HepG2 (cell line): ENCODE measurements around the gene GJB4. TPM values are rescaled to one million over a fixed set of nuclear protein-coding genes. Genes with fewer than 3 reads are reported as not detected.

Experiments
- ATAC-seq: fragments of 200-7000 bp; cut with Tn5 transposase; 3 replicates; pipeline ENCODE4 v1.9.1; 2020; ENCODE audit warnings: mild to moderate bottlenecking, moderate library complexity
- BruUV-seq: library from RNA; stranded (reverse); fragments of 400-500 nt; replicated peaks from 2 replicates; lab custom pipeline; 2021; lab: Mats Ljungman, UMichigan
- CTCF ChIA-PET: fragments of 300-600 bp; formaldehyde crosslinking; extraction: SDS; loops from one replicate; lab custom pipeline; 2021; ENCODE audit warnings: low total read pairs, inconsistent platforms, low intra/inter-chr PET ratio; lab: Yijun Ruan, JAX
- POLR2A ChIA-PET: fragments of 350-600 bp; sonication (Branson Sonifier 250); formaldehyde crosslinking; loops from one replicate; lab custom pipeline; 2020; ENCODE audit warnings: antibody characterized with exemption, inconsistent platforms; lab: Yijun Ruan, JAX
- DNase-seq: peaks from one replicate; pipeline ENCODE4 v3.0.0-alpha.2; 2015; ENCODE audit warnings: low spot score
- FAIRE-seq: peaks from 3 replicates; lab custom pipeline; 2011; peaks lifted over from hg19 to GRCh38; lab: Jason Lieb, UNC
- H2AFZ ChIP-seq: one replicate; pipeline ENCODE4 v1.6.1; 2011; ENCODE audit warnings: low read length, inconsistent platforms
- H3K27ac ChIP-seq: fragments of 300-600 bp; 3 replicates; pipeline ENCODE4 v1.8.0; 2011; ENCODE audit warnings: mixed run types, mild to moderate bottlenecking, mixed read lengths, low read length, inconsistent platforms; ENCODE audit not compliant: insufficient read depth; ENCODE audit errors: extremely low read length
- H3K27me3 ChIP-seq, 2 experiments: fragments of 200-600 bp in 1 of 2; 2 replicates in 1 of 2; 3 replicates in 1 of 2; pipeline versions ENCODE4 v1.6.0 to v1.8.0; 2011; ENCODE audit warnings: low read length in 2 of 2, mild to moderate bottlenecking in 2 of 2, moderate library complexity in 2 of 2, inconsistent platforms in 1 of 2; ENCODE audit not compliant: insufficient read depth in 2 of 2, control insufficient read depth in 1 of 2
- H3K36me3 ChIP-seq, 2 experiments: fragments of 200-600 bp in 1 of 2; replicated peaks in 1 of 2; 2 replicates in 1 of 2; 3 replicates in 1 of 2; pipeline versions ENCODE4 v1.5.1 to v1.8.0; 2011; ENCODE audit warnings: low read length in 2 of 2, inconsistent platforms in 1 of 2; ENCODE audit not compliant: insufficient read depth in 2 of 2, control insufficient read depth in 1 of 2
- H3K4me1 ChIP-seq: 2 replicates; pipeline ENCODE4 v1.5.1; 2012; ENCODE audit warnings: low read length, inconsistent platforms; ENCODE audit not compliant: insufficient read depth
- H3K4me2 ChIP-seq: 2 replicates; pipeline ENCODE4 v1.6.0; 2011; ENCODE audit warnings: low read depth, low read length, inconsistent platforms
- H3K4me3 ChIP-seq, 3 experiments: fragments of 200-600 bp in 1 of 3; sonication (generic), shearing (Covaris generic) in 1 of 3; replicated peaks in 1 of 3; 2 replicates each; pipeline ENCODE4 v1.5.1; 2011 to 2016; ENCODE audit warnings: low read length in 3 of 3, inconsistent platforms in 2 of 3, low read depth in 2 of 3, mild to moderate bottlenecking in 2 of 3, control low read depth in 1 of 3, mixed read lengths in 1 of 3; ENCODE audit not compliant: insufficient read depth in 1 of 3
- H3K79me2 ChIP-seq: one replicate; pipeline ENCODE4 v1.6.1; 2011; ENCODE audit warnings: low read length, inconsistent platforms; ENCODE audit not compliant: insufficient read depth
- H3K9ac ChIP-seq: 2 replicates; pipeline ENCODE4 v1.6.0; 2011; ENCODE audit warnings: mild to moderate bottlenecking, low read depth, low read length, inconsistent platforms; ENCODE audit not compliant: insufficient read depth
- H3K9me3 ChIP-seq: 2 replicates; pipeline ENCODE4 v1.5.1; 2012; ENCODE audit warnings: mild to moderate bottlenecking, low read length
- H4K20me1 ChIP-seq: 2 replicates; pipeline ENCODE4 v1.6.0; 2011; ENCODE audit warnings: inconsistent platforms, mild to moderate bottlenecking, low read length, moderate library complexity; ENCODE audit not compliant: insufficient read depth
- ADNP ChIP-seq: sonication (generic); formaldehyde crosslinking; IDR thresholded peaks from 2 replicates; pipeline ENCODE4 v1.4.0; 2020; ENCODE audit warnings: missing genetic modification reagents
- ATF1 ChIP-seq: IDR thresholded peaks from 2 replicates; pipeline ENCODE4 v1.6.1; 2016; ENCODE audit warnings: mild to moderate bottlenecking, control low read depth
- ZNF530 ChIP-seq: sonication (generic); formaldehyde crosslinking; IDR thresholded peaks from 2 replicates; pipeline ENCODE4 v1.5.0; 2020; ENCODE audit warnings: low read depth, mild to moderate bottlenecking, missing genetic modification reagents
- ZNF75D ChIP-seq: sonication (generic); formaldehyde crosslinking; IDR thresholded peaks from 2 replicates; pipeline ENCODE4 v1.8.1; 2023; ENCODE audit warnings: missing genetic modification reagents, mild to moderate bottlenecking, borderline replicate concordance
- WGBS: methylation state at CpG from one replicate; pipeline ENCODE4 v1.1.6; 2017; ENCODE audit warnings: low lambda C conversion rate; 5-methylcytosine and 5-hydroxymethylcytosine counted together
- in situ Hi-C: cut with HindIII; loops from 2 replicates; pipeline ENCODE4 v1.10.0; 2017; ENCODE audit warnings: low pct_unique_long_range_greater_than_20kb; ENCODE audit not compliant: extremely low pct_ligation_motif_present
- intact Hi-C: fragments of 100-400 bp; cut with micrococcal nuclease; formaldehyde crosslinking; loops from one replicate; pipeline ENCODE4 v1.10.0; 2022; ENCODE audit not compliant: unreplicated experiment
- polyA plus RNA-seq, 8 experiments: library from polyadenylated mRNA; depleted of rRNA in 3 of 8; stranded (reverse) in 7 of 8; unstranded in 1 of 8; fragments of >200 nt; fragmentation: Illumina TruSeq in 4 of 8; extraction: Trizol in 4 of 8; gene quantifications; 2 replicates each; pipeline versions ENCODE4 v1.2.1 to v1.2.3, GENCODE V29; 2011 to 2016; ENCODE audit warnings: low read depth in 4 of 8, missing spikeins in 1 of 8, mixed read lengths in 1 of 8; ENCODE audit not compliant: insufficient read depth in 1 of 8
- total RNA-seq, 5 experiments: library from RNA; depleted of rRNA; stranded (reverse); fragments of >200 nt; fragmentation: Illumina TruSeq; extraction: Trizol; gene quantifications; 2 replicates each; pipeline ENCODE4 v1.2.3, GENCODE V29; 2016; ENCODE audit warnings: low read depth in 1 of 5
- TF ChIP-seq, protein P1 (sequence below): sonication (generic); formaldehyde crosslinking; IDR thresholded peaks from one replicate; pipeline ENCODE4 v1.5.1; 2020; ENCODE audit warnings: mild to moderate bottlenecking, missing genetic modification reagents; ENCODE audit errors: not compliant biosample characterization
- TF ChIP-seq, protein P2 (sequence below), 2 experiments: sonication (generic) in 1 of 2; formaldehyde crosslinking in 1 of 2; IDR thresholded peaks; 2 replicates each; pipeline versions ENCODE4 v1.4.0 to v1.6.1; 2016 to 2020; ENCODE audit warnings: borderline replicate concordance in 1 of 2, low read depth in 1 of 2, mild to moderate bottlenecking in 1 of 2, missing genetic modification reagents in 1 of 2

Gene GJB4
- total and polyA plus RNA-seq, 2 of the 13 experiments (the other 11 are each of a cell fraction or from before 2014, with no cell fraction given): not detected

DNA sequence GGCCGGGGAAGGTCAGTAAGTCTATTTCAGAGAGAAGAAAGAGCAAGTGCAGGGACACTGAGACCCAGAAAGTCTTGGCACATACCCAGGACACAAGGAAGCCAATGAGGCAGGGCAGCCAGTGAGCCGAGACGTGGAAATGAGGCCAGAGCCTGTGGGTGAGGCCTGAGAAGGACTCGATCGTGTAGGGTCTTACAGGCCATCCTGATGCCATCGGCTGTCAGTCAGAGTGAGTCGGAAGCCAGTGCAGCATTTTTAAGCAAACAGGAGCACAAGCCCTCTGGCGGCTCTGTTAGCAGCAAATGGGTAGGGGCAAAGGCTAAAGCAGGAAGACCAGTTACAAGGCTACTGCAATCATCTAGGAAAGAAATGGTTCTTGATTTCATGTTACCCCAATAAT lies 15.4 kb downstream of the GJB4 start (continued):
- TF ChIP-seq ZNF530 (no peak), ADNP (CRISPR knock-in tag) (no peak)
- TF ChIP-seq, all 625 proteins: peak for 0

DNA sequence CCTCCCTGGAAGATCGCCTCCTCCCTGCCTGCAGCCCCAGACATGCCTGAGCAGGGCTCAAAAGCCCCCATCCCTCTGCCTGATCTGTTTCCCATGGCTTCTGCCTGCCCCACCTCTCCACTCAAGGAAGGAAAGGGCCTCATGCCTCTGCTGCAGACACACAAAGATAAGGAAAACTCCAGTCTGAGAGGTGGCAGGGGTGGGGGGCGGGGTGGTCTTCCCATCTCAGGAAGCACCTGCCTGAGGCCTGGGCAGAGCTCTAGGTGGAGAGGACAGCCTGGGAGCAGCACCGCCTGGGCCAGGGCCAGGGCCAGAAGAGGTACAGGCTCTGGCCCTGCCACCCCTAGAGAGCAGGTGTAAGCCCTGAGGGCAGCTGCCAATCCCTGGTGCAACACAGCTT lies 17.4 kb downstream of the GJB4 start:
- H3K4me1 ChIP-seq: no peaks in the 10 kb centered on the region
- H3K9ac ChIP-seq: no peak overlapping the region
- WGBS: 20% methylated on average over 2 of the region's 3 CpGs

More for the DNA sequence above, 17.4 kb downstream of the GJB4 start:
- no peak for ATAC-seq
- FAIRE-seq: no peak
- TF ChIP-seq, protein P1, sequence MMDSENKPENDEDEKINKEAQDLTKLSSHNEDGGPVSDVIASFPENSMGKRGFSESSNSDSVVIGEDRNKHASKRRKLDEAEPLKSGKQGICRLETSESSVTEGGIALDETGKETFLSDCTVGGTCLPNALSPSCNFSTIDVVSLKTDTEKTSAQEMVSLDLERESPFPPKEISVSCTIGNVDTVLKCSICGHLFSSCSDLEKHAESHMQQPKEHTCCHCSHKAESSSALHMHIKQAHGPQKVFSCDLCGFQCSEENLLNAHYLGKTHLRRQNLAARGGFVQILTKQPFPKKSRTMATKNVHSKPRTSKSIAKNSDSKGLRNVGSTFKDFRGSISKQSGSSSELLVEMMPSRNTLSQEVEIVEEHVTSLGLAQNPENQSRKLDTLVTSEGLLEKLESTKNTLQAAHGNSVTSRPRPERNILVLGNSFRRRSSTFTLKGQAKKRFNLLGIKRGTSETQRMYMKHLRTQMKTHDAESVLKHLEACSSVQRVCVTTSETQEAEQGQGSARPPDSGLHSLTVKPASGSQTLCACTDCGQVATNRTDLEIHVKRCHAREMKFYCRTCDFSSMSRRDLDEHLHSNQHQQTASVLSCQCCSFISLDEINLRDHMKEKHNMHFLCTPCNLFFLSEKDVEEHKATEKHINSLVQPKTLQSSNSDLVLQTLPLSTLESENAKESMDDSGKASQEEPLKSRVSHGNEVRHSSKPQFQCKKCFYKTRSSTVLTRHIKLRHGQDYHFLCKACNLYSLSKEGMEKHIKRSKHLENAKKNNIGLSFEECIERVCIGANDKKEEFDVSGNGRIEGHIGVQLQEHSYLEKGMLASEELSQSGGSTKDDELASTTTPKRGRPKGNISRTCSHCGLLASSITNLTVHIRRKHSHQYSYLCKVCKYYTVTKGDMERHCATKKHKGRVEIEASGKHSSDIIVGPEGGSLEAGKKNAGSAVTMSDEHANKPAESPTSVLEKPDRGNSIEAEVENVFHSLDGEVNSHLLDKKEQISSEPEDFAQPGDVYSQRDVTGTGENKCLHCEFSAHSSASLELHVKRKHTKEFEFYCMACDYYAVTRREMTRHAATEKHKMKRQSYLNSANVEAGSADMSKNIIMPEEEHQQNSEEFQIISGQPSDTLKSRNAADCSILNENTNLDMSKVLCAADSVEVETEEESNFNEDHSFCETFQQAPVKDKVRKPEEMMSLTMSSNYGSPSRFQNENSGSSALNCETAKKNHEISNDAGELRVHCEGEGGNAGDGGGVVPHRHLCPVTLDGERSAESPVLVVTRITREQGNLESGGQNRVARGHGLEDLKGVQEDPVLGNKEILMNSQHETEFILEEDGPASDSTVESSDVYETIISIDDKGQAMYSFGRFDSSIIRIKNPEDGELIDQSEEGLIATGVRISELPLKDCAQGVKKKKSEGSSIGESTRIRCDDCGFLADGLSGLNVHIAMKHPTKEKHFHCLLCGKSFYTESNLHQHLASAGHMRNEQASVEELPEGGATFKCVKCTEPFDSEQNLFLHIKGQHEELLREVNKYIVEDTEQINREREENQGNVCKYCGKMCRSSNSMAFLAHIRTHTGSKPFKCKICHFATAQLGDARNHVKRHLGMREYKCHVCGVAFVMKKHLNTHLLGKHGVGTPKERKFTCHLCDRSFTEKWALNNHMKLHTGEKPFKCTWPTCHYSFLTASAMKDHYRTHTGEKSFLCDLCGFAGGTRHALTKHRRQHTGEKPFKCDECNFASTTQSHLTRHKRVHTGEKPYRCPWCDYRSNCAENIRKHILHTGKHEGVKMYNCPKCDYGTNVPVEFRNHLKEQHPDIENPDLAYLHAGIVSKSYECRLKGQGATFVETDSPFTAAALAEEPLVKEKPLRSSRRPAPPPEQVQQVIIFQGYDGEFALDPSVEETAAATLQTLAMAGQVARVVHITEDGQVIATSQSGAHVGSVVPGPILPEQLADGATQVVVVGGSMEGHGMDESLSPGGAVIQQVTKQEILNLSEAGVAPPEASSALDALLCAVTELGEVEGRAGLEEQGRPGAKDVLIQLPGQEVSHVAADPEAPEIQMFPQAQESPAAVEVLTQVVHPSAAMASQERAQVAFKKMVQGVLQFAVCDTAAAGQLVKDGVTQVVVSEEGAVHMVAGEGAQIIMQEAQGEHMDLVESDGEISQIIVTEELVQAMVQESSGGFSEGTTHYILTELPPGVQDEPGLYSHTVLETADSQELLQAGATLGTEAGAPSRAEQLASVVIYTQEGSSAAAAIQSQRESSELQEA: no peak
- TF ChIP-seq ZNF75D (no peak), ATF1 (CRISPR knock-in tag) (no peak)
- TF ChIP-seq, protein P2, sequence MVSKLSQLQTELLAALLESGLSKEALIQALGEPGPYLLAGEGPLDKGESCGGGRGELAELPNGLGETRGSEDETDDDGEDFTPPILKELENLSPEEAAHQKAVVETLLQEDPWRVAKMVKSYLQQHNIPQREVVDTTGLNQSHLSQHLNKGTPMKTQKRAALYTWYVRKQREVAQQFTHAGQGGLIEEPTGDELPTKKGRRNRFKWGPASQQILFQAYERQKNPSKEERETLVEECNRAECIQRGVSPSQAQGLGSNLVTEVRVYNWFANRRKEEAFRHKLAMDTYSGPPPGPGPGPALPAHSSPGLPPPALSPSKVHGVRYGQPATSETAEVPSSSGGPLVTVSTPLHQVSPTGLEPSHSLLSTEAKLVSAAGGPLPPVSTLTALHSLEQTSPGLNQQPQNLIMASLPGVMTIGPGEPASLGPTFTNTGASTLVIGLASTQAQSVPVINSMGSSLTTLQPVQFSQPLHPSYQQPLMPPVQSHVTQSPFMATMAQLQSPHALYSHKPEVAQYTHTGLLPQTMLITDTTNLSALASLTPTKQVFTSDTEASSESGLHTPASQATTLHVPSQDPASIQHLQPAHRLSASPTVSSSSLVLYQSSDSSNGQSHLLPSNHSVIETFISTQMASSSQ (IDR thresholded peaks at IDR 0.05; ENCODE audit: low read depth): no peak
- TF ChIP-seq, protein P2 (CRISPR knock-in tag; IDR thresholded peaks at IDR 0.05; ENCODE audit: borderline replicate concordance): no peak
- TF ChIP-seq, all 625 proteins: peak for 0
- BruUV-seq: no TSS peak
- ChIA-PET CTCF (no interaction called here), POLR2A (no interaction called here)
- DNase-seq: no peak
- no peaks in the 10 kb centered on the region for H4K20me1 ChIP-seq
- H3K27ac ChIP-seq: no peak overlapping the region
- no peaks in the 10 kb centered on the region for H3K36me3 ChIP-seq
- intact Hi-C loops (no loop called here), in situ Hi-C loops (no loop called here)
- H3K4me2 ChIP-seq: no peak overlapping the region
- H3K27me3 ChIP-seq: peaks cover 6 to 34% of the 10 kb centered on the region in 2 experiments; a peak in 4 of 5 replicates
- H3K9me3 ChIP-seq: no peaks in the 10 kb centered on the region
- H3K4me3 ChIP-seq: no peak overlapping the region
- no peaks in the 10 kb centered on the region for H3K79me2 ChIP-seq
- no peak overlapping the region for H2AFZ ChIP-seq
